ENCODE data around the gene PITX2. TPM values are rescaled to one million over a fixed set of nuclear protein-coding genes. Genes with fewer than 3 reads are reported as not detected.
A peak's percentile ranks its signal among the peaks of the same experiment; 100 is the strongest.

The PITX2 gene
- polyA plus RNA-seq, 1 donor (not counting 4 experiments of a cell fraction or from before 2014, with no cell fraction given), result not detected

DNA sequence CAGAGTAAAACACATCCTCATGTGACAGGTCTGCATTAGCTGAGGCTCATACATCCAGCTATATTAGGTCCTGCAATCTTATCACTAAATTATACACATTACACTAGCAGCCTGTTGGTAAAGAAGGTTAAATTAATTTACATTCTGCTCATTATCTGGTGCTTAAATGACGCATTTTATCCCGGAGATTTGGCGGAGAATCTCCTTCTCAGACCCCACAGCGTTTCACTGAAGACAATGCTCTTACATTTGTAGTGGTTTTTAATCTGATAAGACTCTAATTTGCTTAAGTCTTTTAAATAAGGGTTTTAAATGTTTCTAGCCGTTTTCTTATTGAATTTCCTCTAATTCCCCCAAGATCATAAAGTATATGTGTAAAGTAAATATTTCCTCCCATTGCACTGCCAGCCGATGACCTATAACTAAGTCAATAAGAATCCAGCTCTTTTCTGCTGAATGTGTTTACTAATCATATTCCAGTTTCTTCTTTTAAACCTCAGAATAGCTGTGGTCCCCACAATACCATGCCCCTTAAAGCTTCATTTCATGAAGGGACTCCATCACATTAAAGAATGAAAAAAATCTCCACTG is 2.1 kb upstream of the PITX2 start:
- TF ChIP-seq, protein P1, sequence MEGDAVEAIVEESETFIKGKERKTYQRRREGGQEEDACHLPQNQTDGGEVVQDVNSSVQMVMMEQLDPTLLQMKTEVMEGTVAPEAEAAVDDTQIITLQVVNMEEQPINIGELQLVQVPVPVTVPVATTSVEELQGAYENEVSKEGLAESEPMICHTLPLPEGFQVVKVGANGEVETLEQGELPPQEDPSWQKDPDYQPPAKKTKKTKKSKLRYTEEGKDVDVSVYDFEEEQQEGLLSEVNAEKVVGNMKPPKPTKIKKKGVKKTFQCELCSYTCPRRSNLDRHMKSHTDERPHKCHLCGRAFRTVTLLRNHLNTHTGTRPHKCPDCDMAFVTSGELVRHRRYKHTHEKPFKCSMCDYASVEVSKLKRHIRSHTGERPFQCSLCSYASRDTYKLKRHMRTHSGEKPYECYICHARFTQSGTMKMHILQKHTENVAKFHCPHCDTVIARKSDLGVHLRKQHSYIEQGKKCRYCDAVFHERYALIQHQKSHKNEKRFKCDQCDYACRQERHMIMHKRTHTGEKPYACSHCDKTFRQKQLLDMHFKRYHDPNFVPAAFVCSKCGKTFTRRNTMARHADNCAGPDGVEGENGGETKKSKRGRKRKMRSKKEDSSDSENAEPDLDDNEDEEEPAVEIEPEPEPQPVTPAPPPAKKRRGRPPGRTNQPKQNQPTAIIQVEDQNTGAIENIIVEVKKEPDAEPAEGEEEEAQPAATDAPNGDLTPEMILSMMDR (optimal IDR thresholded peaks at IDR 0.05 in 1 of 3, IDR thresholded peaks at IDR 0.05 in 1 of 3, conservative IDR thresholded peaks at IDR 0.05 in 1 of 3; ENCODE audit: extremely low read depth in 1 of 3, insufficient read depth in 2 of 3, low read length in 3 of 3), result no peak
- no peak for TF ChIP-seq EZH2 (IDR thresholded peaks at IDR 0.05; ENCODE audit: low read length)
- dilution Hi-C loops (cut with MboI; ENCODE audit: extremely low pct_ligation_motif_present, low sequenced_read_pairs), result loop anchor here (25.0 kb wide), 1 partner anchor 337 kb away; no protein-coding TSS in a partner anchor
- H3K9ac ChIP-seq (ENCODE audit: control insufficient read depth, extremely low read depth, insufficient read depth, low read length), result no peak overlapping the region
- H3K79me2 ChIP-seq (ENCODE audit: control insufficient read depth, insufficient read depth, low read length), result no peaks in the 10 kb centered on the region
- DNase-seq (ENCODE audit: low read depth, low spot score), result no peak
- H3K27me3 ChIP-seq (ENCODE audit: control insufficient read depth, extremely low read depth, insufficient read depth, low read length), result peaks cover 98% of the 10 kb centered on the region
- no peak overlapping the region for H3K27ac ChIP-seq (ENCODE audit: control insufficient read depth, insufficient read depth, low read length)
- H3K4me2 ChIP-seq (ENCODE audit: control insufficient read depth, extremely low read depth, insufficient read depth, low read depth, low read length), result no peak overlapping the region
- no peaks in the 10 kb centered on the region for H3K9me1 ChIP-seq (ENCODE audit: control insufficient read depth, extremely low read depth, insufficient read depth, low read length)
- H3K36me3 ChIP-seq (ENCODE audit: control insufficient read depth in 2 of 2, extremely low read depth in 1 of 2, insufficient read depth in 2 of 2, low read length in 2 of 2), result no peaks in the 10 kb centered on the region
- H4K20me1 ChIP-seq (ENCODE audit: control insufficient read depth, extremely low read depth, insufficient read depth, low read length), result no peaks in the 10 kb centered on the region
- peaks cover 2% of the 10 kb centered on the region for H3K4me1 ChIP-seq (ENCODE audit: control insufficient read depth, extremely low read depth, insufficient read depth, low read length)
- FAIRE-seq, result no peak
- H3K9me3 ChIP-seq (ENCODE audit: control insufficient read depth, low read depth, low read length), result no peaks in the 10 kb centered on the region
- no peak overlapping the region for H2AFZ ChIP-seq (ENCODE audit: control insufficient read depth, low read length)
- no peak overlapping the region for H3K4me3 ChIP-seq (ENCODE audit: control insufficient read depth in 2 of 3, extremely low read depth in 1 of 3, insufficient read depth in 2 of 3, low read depth in 1 of 3, low read length in 3 of 3)

DNA sequence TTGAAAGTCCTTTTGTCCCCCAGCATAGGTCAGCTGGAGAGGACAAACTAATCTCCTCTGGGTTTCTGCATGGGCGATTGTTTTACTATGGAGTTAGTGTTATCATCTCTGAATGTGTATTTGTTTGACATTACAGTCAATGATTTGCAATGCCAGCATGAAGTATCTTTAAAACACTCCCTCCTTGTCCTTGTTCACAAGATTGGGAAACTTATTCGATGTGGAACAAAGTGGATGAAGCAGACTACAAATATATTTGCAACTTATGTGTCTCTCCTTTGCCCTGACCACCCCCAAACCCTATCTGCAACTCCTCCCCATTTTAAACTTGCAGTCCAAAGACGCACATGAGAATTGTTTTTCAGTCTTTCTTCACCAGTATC is 1.5 kb upstream of the PITX2 start:
- H3K4me2 ChIP-seq (ENCODE audit: control insufficient read depth, extremely low read depth, insufficient read depth, low read depth, low read length), result no peak overlapping the region
- FAIRE-seq (no peak), DNase-seq (ENCODE audit: low read depth, low spot score) (no peak)
- H4K20me1 ChIP-seq (ENCODE audit: control insufficient read depth, extremely low read depth, insufficient read depth, low read length), result no peaks in the 10 kb centered on the region
- H3K4me1 ChIP-seq (ENCODE audit: control insufficient read depth, extremely low read depth, insufficient read depth, low read length), result peaks cover 2% of the 10 kb centered on the region
- no peak overlapping the region for H3K4me3 ChIP-seq (ENCODE audit: control insufficient read depth in 2 of 3, extremely low read depth in 1 of 3, insufficient read depth in 2 of 3, low read depth in 1 of 3, low read length in 3 of 3)
- H3K36me3 ChIP-seq (ENCODE audit: control insufficient read depth in 2 of 2, extremely low read depth in 1 of 2, insufficient read depth in 2 of 2, low read length in 2 of 2), result no peaks in the 10 kb centered on the region
- no peak overlapping the region for H3K9ac ChIP-seq (ENCODE audit: control insufficient read depth, extremely low read depth, insufficient read depth, low read length)
- dilution Hi-C loops (cut with MboI; ENCODE audit: extremely low pct_ligation_motif_present, low sequenced_read_pairs), result no loop called here
- H3K27me3 ChIP-seq (ENCODE audit: control insufficient read depth, extremely low read depth, insufficient read depth, low read length), result peaks cover 98% of the 10 kb centered on the region
- no peaks in the 10 kb centered on the region for H3K9me3 ChIP-seq (ENCODE audit: control insufficient read depth, low read depth, low read length)
- H3K27ac ChIP-seq (ENCODE audit: control insufficient read depth, insufficient read depth, low read length), result no peak overlapping the region
- H2AFZ ChIP-seq (ENCODE audit: control insufficient read depth, low read length), result no peak overlapping the region
- TF ChIP-seq, protein P1 (optimal IDR thresholded peaks at IDR 0.05 in 1 of 3, IDR thresholded peaks at IDR 0.05 in 1 of 3, conservative IDR thresholded peaks at IDR 0.05 in 1 of 3; ENCODE audit: extremely low read depth in 1 of 3, insufficient read depth in 2 of 3, low read length in 3 of 3), result no peak
- TF ChIP-seq EZH2 (IDR thresholded peaks at IDR 0.05; ENCODE audit: low read length), result peak; percentile 11
- H3K79me2 ChIP-seq (ENCODE audit: control insufficient read depth, insufficient read depth, low read length), result no peaks in the 10 kb centered on the region
- H3K9me1 ChIP-seq (ENCODE audit: control insufficient read depth, extremely low read depth, insufficient read depth, low read length), result no peaks in the 10 kb centered on the region

Measured in keratinocyte (primary cell).